Astrocyte (in vitro differentiated cells and primary cell): Measurements from ENCODE around the gene MRTFA.

Experiments
- EZH2 ChIP-seq: IDR thresholded peaks from 2 replicates; pipeline ENCODE4 v1.6.1; 2012; ENCODE audit warnings: mild to moderate bottlenecking, low read length, inconsistent platforms; ENCODE audit not compliant: insufficient read depth
- TF ChIP-seq, protein P1 (sequence below): IDR thresholded peaks from 2 replicates; pipeline ENCODE4 v1.5.1; 2011; ENCODE audit warnings: low read depth, mild to moderate bottlenecking, inconsistent platforms, low read length, moderate library complexity; ENCODE audit not compliant: insufficient read depth

- TF ChIP-seq, protein P1, sequence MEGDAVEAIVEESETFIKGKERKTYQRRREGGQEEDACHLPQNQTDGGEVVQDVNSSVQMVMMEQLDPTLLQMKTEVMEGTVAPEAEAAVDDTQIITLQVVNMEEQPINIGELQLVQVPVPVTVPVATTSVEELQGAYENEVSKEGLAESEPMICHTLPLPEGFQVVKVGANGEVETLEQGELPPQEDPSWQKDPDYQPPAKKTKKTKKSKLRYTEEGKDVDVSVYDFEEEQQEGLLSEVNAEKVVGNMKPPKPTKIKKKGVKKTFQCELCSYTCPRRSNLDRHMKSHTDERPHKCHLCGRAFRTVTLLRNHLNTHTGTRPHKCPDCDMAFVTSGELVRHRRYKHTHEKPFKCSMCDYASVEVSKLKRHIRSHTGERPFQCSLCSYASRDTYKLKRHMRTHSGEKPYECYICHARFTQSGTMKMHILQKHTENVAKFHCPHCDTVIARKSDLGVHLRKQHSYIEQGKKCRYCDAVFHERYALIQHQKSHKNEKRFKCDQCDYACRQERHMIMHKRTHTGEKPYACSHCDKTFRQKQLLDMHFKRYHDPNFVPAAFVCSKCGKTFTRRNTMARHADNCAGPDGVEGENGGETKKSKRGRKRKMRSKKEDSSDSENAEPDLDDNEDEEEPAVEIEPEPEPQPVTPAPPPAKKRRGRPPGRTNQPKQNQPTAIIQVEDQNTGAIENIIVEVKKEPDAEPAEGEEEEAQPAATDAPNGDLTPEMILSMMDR: no peak
- TF ChIP-seq EZH2: no peak
These were observed 32.3 kb upstream of the MRTFA start for GRCh38 chr22:40668611-40669411.
